Neural progenitor cell (in vitro differentiated cells): ENCODE results near the gene OPRD1. TPM values are rescaled to one million over a fixed set of nuclear protein-coding genes. Genes with fewer than 3 reads are reported as not detected.
"Not testable (repeated sequence)": the region's sequence is repeated elsewhere in the genome, so short reads cannot be mapped to it uniquely, and the experiment has no call there.

Experiments
- DNase-seq: peaks from one replicate; pipeline ENCODE4 v3.0.0-alpha.2; 2016; ENCODE audit warnings: low spot score
- H2AFZ ChIP-seq: fragments of 200-600 bp; sonication (generic); replicated peaks from 2 replicates; pipeline ENCODE4 v1.6.1; 2016; ENCODE audit warnings: antibody characterized with exemption
- H3F3A ChIP-seq: fragments of 200-600 bp; sonication (generic); 2 replicates; pipeline ENCODE4 v1.6.1; 2016; ENCODE audit warnings: antibody characterized with exemption, low read depth
- H3K27ac ChIP-seq: fragments of 200-600 bp; sonication (generic); 2 replicates; pipeline ENCODE4 v1.5.1; 2016; ENCODE audit warnings: mild to moderate bottlenecking
- H3K27me3 ChIP-seq: fragments of 200-600 bp; sonication (generic); 2 replicates; pipeline ENCODE4 v1.6.1; 2016; ENCODE audit warnings: mild to moderate bottlenecking, moderate library complexity
- H3K36me3 ChIP-seq: fragments of 200-600 bp; sonication (generic); 2 replicates; pipeline ENCODE4 v1.5.1; 2016
- H3K4me1 ChIP-seq: fragments of 200-600 bp; sonication (generic); 2 replicates; pipeline ENCODE4 v1.6.1; 2016; ENCODE audit warnings: mixed run types
- H3K4me2 ChIP-seq: fragments of 200-600 bp; sonication (generic); 2 replicates; pipeline ENCODE4 v1.6.1; 2016
- H3K4me3 ChIP-seq: fragments of 200-600 bp; sonication (generic); 2 replicates; pipeline ENCODE4 v1.5.1; 2016
- H3K79me2 ChIP-seq: fragments of 200-600 bp; sonication (generic); 2 replicates; pipeline ENCODE4 v1.6.1; 2016; ENCODE audit warnings: low read depth
- H3K9ac ChIP-seq: fragments of 200-600 bp; sonication (generic); 2 replicates; pipeline ENCODE4 v1.6.1; 2016
- H3K9me3 ChIP-seq: fragments of 200-600 bp; sonication (generic); 2 replicates; pipeline ENCODE4 v1.5.1; 2016; ENCODE audit warnings: low read depth
- H4K20me1 ChIP-seq: fragments of 200-600 bp; sonication (generic); 2 replicates; pipeline ENCODE4 v1.6.1; 2016; ENCODE audit warnings: low read depth
- H3K27ac Mint-ChIP-seq: 3 replicates; pipeline ENCODE4 v1.8.0; 2021; ENCODE audit warnings: mixed read lengths
- H3K27me3 Mint-ChIP-seq: 2 replicates; pipeline ENCODE4 v1.8.0; 2022; ENCODE audit warnings: low read depth, mild to moderate bottlenecking, inconsistent platforms, moderate library complexity, mixed read lengths; ENCODE audit not compliant: insufficient read depth
- H3K36me3 Mint-ChIP-seq: 3 replicates; pipeline ENCODE4 v1.8.0; 2021; ENCODE audit warnings: mixed read lengths
- H3K4me1 Mint-ChIP-seq: 3 replicates; pipeline ENCODE4 v1.8.0; 2021; ENCODE audit warnings: mixed read lengths
- H3K4me3 Mint-ChIP-seq: 3 replicates; pipeline ENCODE4 v1.8.0; 2021; ENCODE audit warnings: mild to moderate bottlenecking, moderate library complexity, mixed read lengths
- H3K9me3 Mint-ChIP-seq: 3 replicates; pipeline ENCODE4 v1.8.0; 2020; ENCODE audit warnings: mixed read lengths
- EZH2 ChIP-seq: fragments of 200-600 bp; sonication (generic); IDR thresholded peaks from 2 replicates; pipeline ENCODE4 v1.6.1; 2017; ENCODE audit warnings: antibody characterized with exemption, mild to moderate bottlenecking, moderate library complexity
- EZH2phosphoT487 ChIP-seq: fragments of 200-600 bp; sonication (generic); IDR thresholded peaks from 2 replicates; pipeline ENCODE4 v1.6.1; 2017; ENCODE audit warnings: antibody characterized with exemption
- total RNA-seq: library from RNA; depleted of rRNA; stranded (reverse); fragments of >200 nt; gene quantifications from 2 replicates; pipeline ENCODE4 v1.2.3, GENCODE V29; 2015; ENCODE audit warnings: low replicate concordance
- TF ChIP-seq, protein P1 (sequence below): fragments of 200-600 bp; sonication (generic); IDR thresholded peaks from 2 replicates; pipeline ENCODE4 v1.5.1; 2017; ENCODE audit warnings: antibody characterized with exemption, mild to moderate bottlenecking

Gene OPRD1
- total RNA-seq, 1 donor from 2014 or later, result 0.37 TPM

- peaks cover 20% of the 10 kb centered on the region for H3K4me1 Mint-ChIP-seq
- no peak overlapping the region for H3K4me3 ChIP-seq
- H3K27ac ChIP-seq, result no peak overlapping the region
- peaks cover 9% of the 10 kb centered on the region for H3F3A ChIP-seq
- no peaks in the 10 kb centered on the region for H3K9me3 Mint-ChIP-seq
- no peaks in the 10 kb centered on the region for H3K36me3 ChIP-seq
- H3K27me3 ChIP-seq, result peaks cover 12% of the 10 kb centered on the region
- no peak for TF ChIP-seq EZH2phosphoT487
- TF ChIP-seq, protein P1, sequence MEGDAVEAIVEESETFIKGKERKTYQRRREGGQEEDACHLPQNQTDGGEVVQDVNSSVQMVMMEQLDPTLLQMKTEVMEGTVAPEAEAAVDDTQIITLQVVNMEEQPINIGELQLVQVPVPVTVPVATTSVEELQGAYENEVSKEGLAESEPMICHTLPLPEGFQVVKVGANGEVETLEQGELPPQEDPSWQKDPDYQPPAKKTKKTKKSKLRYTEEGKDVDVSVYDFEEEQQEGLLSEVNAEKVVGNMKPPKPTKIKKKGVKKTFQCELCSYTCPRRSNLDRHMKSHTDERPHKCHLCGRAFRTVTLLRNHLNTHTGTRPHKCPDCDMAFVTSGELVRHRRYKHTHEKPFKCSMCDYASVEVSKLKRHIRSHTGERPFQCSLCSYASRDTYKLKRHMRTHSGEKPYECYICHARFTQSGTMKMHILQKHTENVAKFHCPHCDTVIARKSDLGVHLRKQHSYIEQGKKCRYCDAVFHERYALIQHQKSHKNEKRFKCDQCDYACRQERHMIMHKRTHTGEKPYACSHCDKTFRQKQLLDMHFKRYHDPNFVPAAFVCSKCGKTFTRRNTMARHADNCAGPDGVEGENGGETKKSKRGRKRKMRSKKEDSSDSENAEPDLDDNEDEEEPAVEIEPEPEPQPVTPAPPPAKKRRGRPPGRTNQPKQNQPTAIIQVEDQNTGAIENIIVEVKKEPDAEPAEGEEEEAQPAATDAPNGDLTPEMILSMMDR, result no peak
- TF ChIP-seq EZH2, result no peak
- H2AFZ ChIP-seq, result no peak overlapping the region
- peaks cover 17% of the 10 kb centered on the region for H3K4me1 ChIP-seq
- no peak overlapping the region for H3K9ac ChIP-seq
- H3K36me3 Mint-ChIP-seq, result no peaks in the 10 kb centered on the region
- peaks cover 18% of the 10 kb centered on the region for H3K27me3 Mint-ChIP-seq
- no peaks in the 10 kb centered on the region for H3K79me2 ChIP-seq
- no peak for DNase-seq
- H3K4me3 Mint-ChIP-seq, result no peak overlapping the region
- H3K27ac Mint-ChIP-seq, result no peak overlapping the region
- H4K20me1 ChIP-seq, result no peaks in the 10 kb centered on the region
- H3K4me2 ChIP-seq, result no peak overlapping the region
- H3K9me3 ChIP-seq, result no peaks in the 10 kb centered on the region
These were observed 7.0 kb downstream of the OPRD1 start for GRCh38 chr1:28819020-28819419.

DNA sequence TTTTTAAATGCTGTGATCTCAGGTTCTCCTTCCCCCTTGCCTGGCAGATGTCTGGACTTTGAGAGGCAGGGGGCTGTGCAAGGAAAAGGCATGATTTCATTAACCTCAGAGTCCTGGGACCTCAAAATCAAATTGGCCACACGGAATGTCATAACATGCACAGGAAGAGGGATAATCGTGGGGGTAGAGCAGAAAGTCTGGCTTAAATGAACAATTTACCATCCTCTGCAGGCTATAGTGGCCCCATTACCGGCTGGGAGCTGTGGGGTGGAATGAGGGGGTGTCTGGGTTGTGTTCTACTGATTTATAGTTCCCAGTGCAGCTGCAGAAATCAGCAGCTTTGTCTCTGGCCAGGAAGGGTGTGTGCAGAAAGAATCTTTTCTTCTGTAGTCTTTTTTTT lies 10.8 kb downstream of the OPRD1 start:
- Histone ChIP-seq H3K9me3 (no peaks in the 10 kb centered on the region), H4K20me1 (no peaks in the 10 kb centered on the region), H3K79me2 (no peaks in the 10 kb centered on the region), H3F3A (no peaks in the 10 kb centered on the region), H3K9ac (no peak overlapping the region), H3K4me2 (no peak overlapping the region), H3K27me3 (no peaks in the 10 kb centered on the region), H3K36me3 (no peaks in the 10 kb centered on the region), H3K4me1 (no peaks in the 10 kb centered on the region), H3K27ac (no peak overlapping the region), H3K4me3 (no peak overlapping the region), H2AFZ (no peak overlapping the region)
- Mint-ChIP-seq H3K27me3 (peaks cover 4% of the 10 kb centered on the region), H3K36me3 (no peaks in the 10 kb centered on the region), H3K4me3 (no peak overlapping the region), H3K9me3 (no peaks in the 10 kb centered on the region), H3K27ac (no peak overlapping the region), H3K4me1 (peaks cover 4% of the 10 kb centered on the region)
- DNase-seq, result no peak
- TF ChIP-seq EZH2, result no peak
- no peak for TF ChIP-seq EZH2phosphoT487
- TF ChIP-seq, protein P1, result no peak

- H3K9me3 ChIP-seq, H3K27ac Mint-ChIP-seq, H2AFZ ChIP-seq, H4K20me1 ChIP-seq, H3K27me3 ChIP-seq, H3F3A ChIP-seq, H3K36me3 Mint-ChIP-seq, H3K4me1 ChIP-seq, H3K4me2 ChIP-seq, H3K36me3 ChIP-seq, DNase-seq, H3K4me3 ChIP-seq, H3K9me3 Mint-ChIP-seq, H3K4me3 Mint-ChIP-seq, H3K79me2 ChIP-seq, H3K9ac ChIP-seq, H3K27ac ChIP-seq, H3K27me3 Mint-ChIP-seq: not testable (repeated sequence)
- H3K4me1 Mint-ChIP-seq, result peaks cover 11% of the 10 kb centered on the region
These were observed 12.1 kb downstream of the OPRD1 start for GRCh38 chr1:28824061-28824460.

DNA sequence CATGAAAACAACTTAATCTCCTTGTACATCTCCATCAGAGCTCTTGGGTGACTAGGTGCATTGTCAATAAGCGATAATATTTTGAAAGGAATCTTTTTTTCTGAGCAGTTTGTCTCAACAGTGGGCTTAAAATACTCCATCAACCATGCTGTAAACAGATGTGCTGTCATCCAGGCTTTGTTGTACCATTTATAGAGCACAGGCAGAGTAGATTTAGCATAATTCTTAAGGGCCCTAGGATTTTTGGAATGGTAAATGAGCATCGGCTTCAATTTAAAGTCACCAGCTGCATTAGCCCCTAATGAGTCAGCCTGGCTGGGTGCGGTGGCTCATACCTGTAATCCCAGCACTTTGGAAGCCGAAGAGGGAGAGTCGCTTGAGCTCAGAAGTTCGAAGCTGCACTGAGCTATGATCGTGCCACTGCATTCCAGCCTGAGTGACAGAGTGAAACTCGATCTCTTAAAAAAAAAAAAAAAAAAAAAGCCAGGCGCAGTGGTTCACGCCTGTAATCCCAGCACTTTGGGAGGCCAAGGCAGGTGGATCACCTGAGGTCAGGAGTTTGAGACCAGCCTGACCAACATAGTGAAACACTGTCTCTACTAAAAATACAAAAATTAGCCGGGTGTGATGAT lies 16.4 kb downstream of the OPRD1 start:
- H3K36me3 ChIP-seq, H3K36me3 Mint-ChIP-seq, H3K79me2 ChIP-seq, H3F3A ChIP-seq, H3K4me3 Mint-ChIP-seq, H3K4me3 ChIP-seq, H3K9me3 ChIP-seq, H3K4me1 ChIP-seq, H3K27me3 ChIP-seq, H3K27ac ChIP-seq, H3K9ac ChIP-seq, H3K9me3 Mint-ChIP-seq, H2AFZ ChIP-seq, H4K20me1 ChIP-seq, H3K27ac Mint-ChIP-seq: not testable (repeated sequence)
- DNase-seq, result peak; percentile 47
- H3K4me1 Mint-ChIP-seq, result peaks cover 33% of the 10 kb centered on the region
- H3K27me3 Mint-ChIP-seq, result peaks cover 14% of the 10 kb centered on the region
- peak overlapping the region; percentile 12 for H3K4me2 ChIP-seq
